Germinal center (tissue), 1 donor: ENCODE measurements around the gene MYH14.
"Not testable (repeated sequence)": the region's sequence is repeated elsewhere in the genome, so short reads cannot be mapped to it uniquely, and the experiment has no call there.

Experiments used
- DNase-seq: peaks from one replicate; pipeline ENCODE4 v3.0.0; 2012; ENCODE audit warnings: mixed read lengths, low spot score

The MYH14 gene

GRCh38 chr19:50319156-50319555, 115.7 kb downstream of the MYH14 start:
- no peak for DNase-seq

DNA sequence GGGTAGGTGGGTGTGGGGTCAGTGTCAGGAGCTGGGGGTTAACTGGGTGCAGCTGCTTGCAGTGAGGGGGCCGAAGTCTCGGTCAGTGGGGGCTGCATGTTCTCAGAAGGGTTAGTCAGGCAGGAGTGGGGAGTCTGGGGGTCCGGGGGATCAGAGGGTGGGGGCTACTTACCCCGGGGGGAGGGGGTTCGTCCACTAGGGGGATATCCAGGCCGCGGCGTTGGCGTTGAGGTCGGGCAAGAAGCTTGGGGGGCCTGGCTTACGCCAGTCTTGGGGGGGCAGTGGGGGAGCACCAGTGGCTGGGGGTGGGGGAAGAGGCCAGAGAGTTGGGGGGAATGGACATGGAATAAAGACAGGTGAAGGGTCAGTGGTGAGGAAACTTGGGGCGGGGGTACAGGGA, 116.6 kb downstream of the MYH14 start:
- DNase-seq = no peak

DNA sequence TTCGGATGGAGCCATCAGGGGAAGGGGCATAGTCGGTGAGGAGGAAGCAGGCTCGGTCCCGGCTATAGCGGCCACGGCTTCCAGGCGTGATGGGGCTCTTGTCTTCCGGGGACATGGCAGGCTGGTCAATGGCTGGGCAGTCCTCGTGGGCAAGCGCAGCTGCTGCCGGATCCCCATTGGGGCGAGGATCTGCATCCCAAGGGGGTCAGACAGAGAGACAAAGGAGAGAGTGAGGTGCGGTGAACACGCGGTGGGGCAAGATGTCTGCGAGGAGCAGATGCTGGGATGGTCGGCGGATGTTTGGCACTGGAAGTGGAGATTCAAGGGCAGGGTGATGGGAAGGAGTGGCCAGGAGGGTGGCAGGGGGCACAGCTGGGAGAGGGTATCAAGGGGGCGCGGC, 117.2 kb downstream of the MYH14 start:
- no peak for DNase-seq

DNA sequence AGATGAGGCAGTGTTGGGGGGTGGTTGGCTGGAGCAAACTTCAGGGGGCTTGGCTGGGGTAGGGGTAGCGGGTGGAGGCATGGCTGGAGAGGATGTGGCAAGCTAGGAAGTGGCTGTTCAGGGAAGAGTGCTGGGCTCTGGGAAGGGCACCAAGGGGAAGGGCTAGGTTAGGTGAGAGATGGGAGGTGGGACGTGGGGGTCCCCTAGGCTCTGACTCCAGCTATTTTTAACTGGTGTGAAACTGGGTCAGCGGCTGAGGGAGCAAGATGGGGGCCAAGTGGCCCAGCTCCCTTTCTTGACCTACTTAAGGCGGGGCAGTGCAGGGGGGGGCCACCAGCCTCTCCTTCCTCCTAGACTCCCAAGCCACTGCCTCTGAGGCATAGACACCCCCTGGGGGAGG, 118.4 kb downstream of the MYH14 start:
- no peak for DNase-seq

GRCh38 chr19:50322234-50322633, 118.8 kb downstream of the MYH14 start:
- DNase-seq = no peak

DNA sequence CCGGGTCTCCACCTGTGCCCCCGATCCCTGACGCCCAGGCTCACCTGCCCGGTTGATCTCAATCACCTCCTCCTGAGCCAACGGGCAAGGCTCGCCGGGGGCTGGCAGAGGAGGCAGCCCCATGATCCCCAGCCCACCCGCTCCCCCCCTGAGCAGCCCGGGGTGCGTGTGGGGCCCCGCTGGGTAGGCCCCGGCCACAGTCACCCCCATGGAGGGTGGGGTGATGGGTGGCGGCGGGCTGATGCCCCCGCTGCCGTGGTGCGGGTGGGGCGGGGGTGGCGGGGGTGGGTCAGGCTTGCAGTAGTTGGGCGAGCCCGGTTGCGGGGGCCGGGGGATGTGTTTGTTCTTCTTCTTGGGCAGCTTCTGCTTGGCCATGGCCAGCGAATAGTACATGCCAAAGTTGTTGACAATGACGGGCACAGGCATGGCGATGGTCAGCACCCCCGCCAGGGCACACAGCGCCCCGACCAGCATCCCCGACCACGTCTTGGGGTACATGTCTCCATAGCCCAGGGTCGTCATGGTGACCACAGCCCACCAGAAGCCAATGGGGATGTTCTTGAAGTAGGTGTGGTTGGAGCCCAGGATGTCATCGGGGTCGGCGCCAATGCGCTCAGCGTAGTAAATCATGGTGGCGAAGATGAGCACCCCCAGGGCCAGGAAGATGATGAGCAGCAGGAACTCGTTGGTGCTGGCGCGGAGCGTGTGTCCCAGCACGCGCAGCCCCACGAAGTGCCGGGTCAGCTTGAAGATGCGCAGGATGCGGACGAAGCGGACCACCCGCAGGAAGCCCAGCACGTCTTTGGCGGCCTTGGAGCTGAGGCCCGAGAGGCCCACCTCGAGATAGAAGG, 119.7 kb downstream of the MYH14 start:
- DNase-seq = no peak

DNA sequence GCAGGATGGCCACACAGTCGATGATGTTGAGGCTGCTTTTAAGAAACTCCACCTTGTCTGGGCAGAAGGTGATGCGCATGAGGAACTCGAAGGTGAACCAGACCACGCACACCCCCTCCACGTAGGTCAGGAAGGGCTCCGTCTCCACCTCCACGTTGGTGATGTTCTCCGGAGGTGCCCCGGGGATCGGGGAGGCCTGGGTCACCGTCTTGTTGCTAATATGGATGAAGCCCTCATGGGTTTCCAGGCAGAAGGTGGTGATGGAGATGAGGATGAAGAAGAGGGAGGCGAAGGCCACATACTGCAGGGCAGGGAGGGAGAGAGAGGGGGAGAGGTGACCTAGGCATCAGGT, 120.3 kb downstream of the MYH14 start:
- no peak for DNase-seq

- DNase-seq = no peak
These were observed 120.9 kb downstream of the MYH14 start for GRCh38 chr19:50324331-50324730.

- peak; percentile 97 for DNase-seq
These were observed 122.1 kb downstream of the MYH14 start for GRCh38 chr19:50325310-50326100.

DNA sequence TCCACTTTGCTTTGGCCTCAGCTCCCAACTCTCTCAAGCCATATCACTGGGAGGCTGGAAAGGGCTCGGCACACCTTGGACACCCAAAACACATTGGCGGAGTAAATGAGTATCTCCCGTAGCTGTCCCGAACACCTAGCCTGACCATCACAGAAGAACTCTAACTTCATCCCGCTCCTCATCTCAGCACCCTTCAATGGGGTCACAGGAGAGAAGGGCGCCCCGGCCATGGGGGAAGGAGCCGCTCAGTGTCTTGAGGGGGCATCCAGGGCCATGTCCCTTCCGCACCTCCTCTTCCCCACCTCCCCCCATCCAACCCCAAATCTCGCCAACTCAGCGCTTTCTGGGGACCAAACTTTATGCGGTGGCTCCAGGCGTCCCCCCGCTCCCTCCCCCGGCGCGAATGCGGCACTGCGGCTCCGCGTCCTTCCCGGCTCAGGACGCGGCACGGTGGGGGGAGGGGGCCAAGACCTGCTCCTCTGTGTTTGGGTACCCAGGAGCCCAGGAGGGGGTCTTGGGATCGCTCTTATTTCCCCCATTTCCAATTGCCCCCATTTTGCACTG, 122.8 kb downstream of the MYH14 start:
- DNase-seq = no peak

DNA sequence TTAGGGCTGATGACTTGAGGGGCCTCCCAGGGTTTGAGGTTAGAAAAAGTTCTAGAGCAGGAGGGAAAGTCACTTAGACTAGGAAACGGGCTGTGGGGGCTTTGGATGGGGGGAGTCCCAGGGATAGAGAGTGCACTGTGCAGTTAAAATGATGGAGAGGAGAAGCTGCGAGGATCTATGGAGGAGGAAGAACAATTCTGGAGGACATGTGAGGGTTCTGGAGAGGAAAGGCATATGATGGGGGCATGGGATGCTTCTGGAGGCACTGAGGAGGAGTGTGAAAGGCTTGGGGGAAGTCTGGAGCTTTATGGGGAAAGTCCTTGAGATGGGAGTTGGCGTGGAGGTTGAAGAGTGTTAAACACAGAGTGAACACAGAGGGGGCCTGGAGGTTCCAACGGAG, 123.6 kb downstream of the MYH14 start:
- no peak for DNase-seq

DNA sequence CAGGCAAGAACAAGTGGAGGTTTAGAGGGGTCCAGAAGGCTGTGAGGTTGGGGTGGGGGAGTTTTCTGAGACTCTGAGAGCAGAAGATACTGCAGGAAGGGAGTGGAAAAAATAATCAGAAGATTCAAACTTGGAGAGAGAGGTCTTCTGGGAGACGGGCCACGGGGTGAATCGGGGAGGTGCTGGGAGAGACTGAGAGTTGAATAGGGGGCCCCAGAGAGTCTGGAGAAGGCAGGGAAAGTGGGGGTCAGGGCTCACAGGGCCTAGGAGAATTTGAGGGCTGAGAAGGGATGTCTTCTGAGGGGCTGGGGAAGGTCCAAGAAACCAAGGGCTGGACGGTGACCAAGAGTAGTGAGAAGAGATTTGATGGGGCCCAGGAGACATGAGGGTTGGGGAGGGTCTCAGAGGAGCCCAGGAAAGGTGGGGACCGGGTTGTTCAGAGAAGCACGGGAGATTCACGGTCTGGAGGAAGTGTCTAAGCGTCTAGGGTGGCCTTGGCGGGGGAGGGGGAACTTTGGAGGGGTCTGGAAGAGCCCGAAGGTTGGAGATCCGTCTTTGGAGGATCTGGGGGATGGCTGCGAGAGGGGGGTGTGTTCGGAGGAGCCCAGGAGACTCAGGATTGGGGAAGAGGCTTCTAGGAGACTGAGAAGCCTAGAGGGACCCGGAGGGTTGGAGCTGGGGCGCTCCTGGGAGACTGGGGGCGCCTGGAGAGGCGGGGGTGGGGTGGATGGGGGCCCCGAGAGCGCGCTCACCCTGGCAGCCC, 124.2 kb downstream of the MYH14 start:
- no peak for DNase-seq

DNA sequence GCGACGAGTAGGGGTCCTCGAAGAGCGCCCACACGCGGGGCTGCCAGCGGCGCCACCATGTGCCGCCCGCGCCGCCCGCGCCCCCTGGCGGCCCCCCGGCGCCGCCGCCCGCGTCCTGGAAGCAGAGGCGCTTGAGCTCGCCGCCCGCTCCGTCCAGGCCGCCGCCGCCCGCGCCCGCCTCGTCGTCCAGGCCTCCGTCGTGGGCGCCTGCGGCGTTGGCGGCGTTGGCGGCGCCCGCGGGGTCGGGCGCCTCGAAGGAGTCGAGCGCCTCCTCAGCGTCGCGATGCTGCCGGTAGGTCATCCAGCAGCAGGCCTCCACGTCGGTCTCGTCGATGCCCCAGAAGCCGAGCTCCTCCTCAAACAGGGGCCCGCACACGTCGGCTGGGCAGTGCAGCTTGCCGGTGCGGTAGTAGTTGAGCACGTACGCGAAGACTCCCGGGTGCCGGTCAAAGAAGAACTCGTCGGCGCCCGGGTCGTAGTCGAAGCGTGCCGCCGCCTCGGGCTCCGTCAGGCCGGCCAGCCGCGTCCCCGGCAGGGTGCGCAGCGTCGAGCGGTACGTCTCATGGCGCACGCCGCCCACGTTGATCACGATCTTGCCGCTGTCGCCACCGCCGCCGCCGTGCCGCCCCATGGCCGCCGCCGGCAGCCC, 124.9 kb downstream of the MYH14 start:
- no peak for DNase-seq

DNA sequence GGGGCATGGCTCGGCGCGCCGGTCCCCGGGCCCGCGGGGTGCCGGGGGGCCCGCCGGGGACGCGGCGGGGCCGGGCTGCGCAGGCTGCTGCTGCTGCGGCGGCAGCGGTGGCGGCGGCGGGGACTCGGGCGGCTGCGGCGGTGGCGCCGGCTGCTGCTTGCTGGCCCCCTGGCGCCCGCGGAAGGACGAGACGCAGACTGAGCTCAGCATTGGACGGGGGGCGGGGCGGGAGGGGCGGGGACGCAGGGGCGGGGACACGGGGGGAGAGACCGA, 125.4 kb downstream of the MYH14 start:
- DNase-seq = no peak

GRCh38 chr19:50329146-50329925, 125.9 kb downstream of the MYH14 start, which contains the start of gene KCNC3:
TSS of gene KCNC3 (minus strand) at chr19:50329377. CDS start at chr19:50329082, 295 bp downstream.
- peak; percentile 99 for DNase-seq

DNA sequence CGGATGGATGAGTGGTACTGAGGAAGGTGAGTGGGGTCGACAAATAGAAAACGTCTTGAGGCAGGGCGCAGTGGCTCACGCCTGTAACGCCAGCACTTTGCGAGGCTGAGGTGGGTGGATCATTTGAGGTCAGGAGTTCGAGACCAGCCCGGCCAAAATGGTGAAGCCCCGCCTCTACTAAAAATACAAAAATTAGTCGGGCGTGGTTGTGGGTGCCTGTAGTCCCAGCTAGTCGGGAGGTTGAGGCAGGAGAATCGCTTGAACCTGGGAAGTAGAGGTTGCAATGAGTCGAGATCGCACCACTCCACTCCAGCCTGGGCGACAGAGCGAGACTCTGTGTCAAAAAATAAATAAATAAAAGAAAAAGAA, 126.5 kb downstream of the MYH14 start:
- not testable (repeated sequence) for DNase-seq

DNA sequence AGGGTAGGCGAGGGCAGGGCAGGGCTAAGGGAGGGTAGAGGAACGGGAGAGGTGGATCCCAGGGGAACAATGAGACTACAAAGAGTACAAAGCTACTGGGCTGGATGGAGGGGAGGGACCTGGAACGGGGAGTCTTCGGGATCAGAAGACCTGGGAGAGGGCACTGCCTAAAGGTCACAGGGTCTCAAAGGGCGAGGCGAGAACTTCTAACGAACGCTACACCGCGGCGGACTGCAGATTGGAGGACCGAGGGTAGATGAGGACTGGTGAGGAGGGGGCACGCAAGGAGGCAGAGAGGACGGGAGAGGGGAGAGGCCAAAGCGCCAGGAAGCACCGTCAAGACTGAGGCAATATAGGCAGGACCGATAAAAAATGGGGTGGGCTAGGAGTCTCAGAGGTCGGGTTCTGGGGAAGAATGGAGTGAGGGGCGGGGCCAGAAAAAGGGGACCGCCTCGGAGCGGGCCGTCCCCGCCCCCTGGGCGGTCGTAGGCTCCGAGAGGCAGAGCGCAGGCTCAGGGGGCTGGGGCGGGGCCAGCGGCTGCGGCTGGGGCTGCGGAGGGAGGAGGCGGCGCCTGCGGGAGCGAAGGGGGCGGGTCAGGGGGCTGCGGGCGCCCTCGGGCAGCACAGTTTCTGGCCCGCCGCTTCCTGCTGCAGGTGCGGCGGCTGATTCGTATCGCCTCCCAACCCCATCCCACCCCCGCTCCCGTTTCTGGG, 127.1 kb downstream of the MYH14 start:
- DNase-seq = peak; percentile 90

GRCh38 chr19:50331221-50331993, 128.0 kb downstream of the MYH14 start:
- DNase-seq = no peak

DNA sequence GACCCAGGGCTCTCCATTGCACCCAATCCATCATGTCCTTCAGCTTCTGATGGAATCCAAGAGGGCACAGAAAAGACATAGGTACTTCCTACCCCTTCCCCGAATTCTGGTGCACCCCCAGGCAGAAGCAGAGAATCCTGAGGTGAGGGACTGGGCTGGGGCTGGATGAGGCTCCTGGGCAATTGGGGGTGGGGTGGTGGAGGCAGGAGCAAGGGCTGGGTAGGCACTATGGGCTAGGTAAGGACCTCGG, 128.5 kb downstream of the MYH14 start:
- no peak for DNase-seq
